Colonic mucosa (tissue), 4 donors: ENCODE measurements around the gene VPS4B. TPM values are rescaled to one million over a fixed set of nuclear protein-coding genes. Genes with fewer than 3 reads are reported as not detected.

ENCODE experiments used
- DNase-seq: peaks from one replicate; pipeline ENCODE4 v3.0.0-alpha.2; 2020
- H3K27ac ChIP-seq: fragments of 200-600 bp; one replicate; pipeline ENCODE4 v1.8.0; 2021
- H3K27me3 ChIP-seq: fragments of 200-600 bp; one replicate; pipeline ENCODE4 v1.8.0; 2021
- H3K36me3 ChIP-seq: fragments of 200-600 bp; one replicate; pipeline ENCODE4 v1.8.0; 2021
- H3K4me1 ChIP-seq: fragments of 200-600 bp; one replicate; pipeline ENCODE4 v1.8.0; 2021; ENCODE audit warnings: mild to moderate bottlenecking
- H3K4me3 ChIP-seq: fragments of 200-600 bp; one replicate; pipeline ENCODE4 v1.8.0; 2021
- H3K9ac ChIP-seq, 2 donors: one replicate each; pipeline ENCODE4 v1.7.0; 2013; ENCODE audit warnings: control low read depth in 2 of 2, low read depth in 2 of 2, low read length in 2 of 2
- H3K9me3 ChIP-seq: fragments of 200-600 bp; one replicate; pipeline ENCODE4 v1.8.0; 2021
- intact Hi-C: fragments of 100-400 bp; cut with DNase I; formaldehyde crosslinking; loops from one replicate; pipeline ENCODE4 v1.14.1; 2022
- total RNA-seq, 2 donors: library from RNA; stranded (reverse); fragmentation: NEBNext Ultra II Directional in 1 of 2; extraction: Animal tissue kit (Norgen Biotek cat#: 25700) in 1 of 2; gene quantifications; one replicate each; pipeline ENCODE4 v1.2.1, GENCODE V29; 2021
- TF ChIP-seq, protein P1 (sequence below): fragments of 200-600 bp; IDR thresholded peaks from one replicate; pipeline ENCODE4 v1.8.0; 2022; ENCODE audit warnings: antibody characterized with exemption, mild to moderate bottlenecking
- donor health status: healthy.
- donor health status: DM: no; HTN: no; CAD: no.
- donor health status: DM: no; HTN: no; CAD: no.

VPS4B gene
- total RNA-seq, 2 donors from 2014 or later: 96.3 to 127 TPM

DNA sequence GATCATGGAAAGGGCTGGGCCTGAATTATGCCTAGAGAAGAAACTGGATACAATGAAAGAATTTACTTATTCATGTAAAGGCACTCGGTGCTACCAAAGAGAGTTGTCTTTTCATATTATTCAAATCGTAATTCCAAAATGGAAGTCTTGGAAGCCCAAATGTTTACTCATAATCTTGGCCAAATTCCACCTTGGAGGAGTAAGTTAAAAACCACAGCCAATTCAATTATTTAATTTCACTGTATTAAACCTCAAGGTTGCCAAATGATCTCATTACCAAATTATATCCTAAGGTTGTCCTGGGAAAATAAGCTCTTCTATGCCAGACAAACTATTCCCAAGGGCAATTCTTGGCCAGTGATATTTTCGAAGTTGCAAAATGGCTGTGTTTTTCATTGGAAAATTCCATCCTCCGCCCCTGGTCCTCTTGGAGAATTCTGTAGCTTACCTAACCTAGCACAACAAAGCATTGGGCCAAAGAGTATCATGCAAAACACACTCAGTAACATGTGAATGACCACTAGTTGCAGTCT, 11.1 kb upstream of the VPS4B start:
- H3K27ac ChIP-seq: no peak overlapping the region
- H3K36me3 ChIP-seq: no peaks in the 10 kb centered on the region
- no peaks in the 10 kb centered on the region for H3K27me3 ChIP-seq
- H3K4me1 ChIP-seq: no peaks in the 10 kb centered on the region
- H3K9me3 ChIP-seq: no peaks in the 10 kb centered on the region
- H3K4me3 ChIP-seq: no peak overlapping the region
- H3K9ac ChIP-seq: no peak overlapping the region
- DNase-seq: no peak
- intact Hi-C loops: loop anchor here (10.0 kb wide), 1 partner anchor 89 kb away; no protein-coding TSS in a partner anchor
- TF ChIP-seq, protein P1, sequence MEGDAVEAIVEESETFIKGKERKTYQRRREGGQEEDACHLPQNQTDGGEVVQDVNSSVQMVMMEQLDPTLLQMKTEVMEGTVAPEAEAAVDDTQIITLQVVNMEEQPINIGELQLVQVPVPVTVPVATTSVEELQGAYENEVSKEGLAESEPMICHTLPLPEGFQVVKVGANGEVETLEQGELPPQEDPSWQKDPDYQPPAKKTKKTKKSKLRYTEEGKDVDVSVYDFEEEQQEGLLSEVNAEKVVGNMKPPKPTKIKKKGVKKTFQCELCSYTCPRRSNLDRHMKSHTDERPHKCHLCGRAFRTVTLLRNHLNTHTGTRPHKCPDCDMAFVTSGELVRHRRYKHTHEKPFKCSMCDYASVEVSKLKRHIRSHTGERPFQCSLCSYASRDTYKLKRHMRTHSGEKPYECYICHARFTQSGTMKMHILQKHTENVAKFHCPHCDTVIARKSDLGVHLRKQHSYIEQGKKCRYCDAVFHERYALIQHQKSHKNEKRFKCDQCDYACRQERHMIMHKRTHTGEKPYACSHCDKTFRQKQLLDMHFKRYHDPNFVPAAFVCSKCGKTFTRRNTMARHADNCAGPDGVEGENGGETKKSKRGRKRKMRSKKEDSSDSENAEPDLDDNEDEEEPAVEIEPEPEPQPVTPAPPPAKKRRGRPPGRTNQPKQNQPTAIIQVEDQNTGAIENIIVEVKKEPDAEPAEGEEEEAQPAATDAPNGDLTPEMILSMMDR: no peak

DNA sequence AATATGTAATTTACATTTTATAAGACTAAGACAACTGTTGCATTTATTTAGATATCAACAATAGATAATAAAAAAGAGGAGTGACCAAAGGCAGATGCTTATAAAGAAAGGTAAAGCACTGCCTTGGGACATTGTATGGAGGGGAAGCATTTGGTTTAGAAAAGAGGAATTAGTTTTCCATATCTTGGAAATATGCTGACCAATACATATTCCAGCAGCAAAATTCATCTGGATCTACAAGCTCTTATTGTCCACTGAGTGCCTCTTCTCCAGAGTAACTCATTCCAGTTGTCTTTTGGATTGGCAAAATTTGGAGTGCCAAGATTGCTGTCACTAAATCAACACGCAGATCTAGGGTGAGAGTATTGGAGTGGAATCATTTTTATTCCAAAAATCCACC, 8.9 kb upstream of the VPS4B start:
- H3K4me3 ChIP-seq: no peak overlapping the region
- no peak for DNase-seq
- H3K9me3 ChIP-seq: no peaks in the 10 kb centered on the region
- no peak overlapping the region for H3K27ac ChIP-seq
- TF ChIP-seq, protein P1: no peak
- intact Hi-C loops: loop anchor here (10.0 kb wide), 1 partner anchor 86 kb away; no protein-coding TSS in a partner anchor
- no peaks in the 10 kb centered on the region for H3K27me3 ChIP-seq
- no peak overlapping the region for H3K9ac ChIP-seq
- H3K4me1 ChIP-seq: no peaks in the 10 kb centered on the region
- no peaks in the 10 kb centered on the region for H3K36me3 ChIP-seq

DNA sequence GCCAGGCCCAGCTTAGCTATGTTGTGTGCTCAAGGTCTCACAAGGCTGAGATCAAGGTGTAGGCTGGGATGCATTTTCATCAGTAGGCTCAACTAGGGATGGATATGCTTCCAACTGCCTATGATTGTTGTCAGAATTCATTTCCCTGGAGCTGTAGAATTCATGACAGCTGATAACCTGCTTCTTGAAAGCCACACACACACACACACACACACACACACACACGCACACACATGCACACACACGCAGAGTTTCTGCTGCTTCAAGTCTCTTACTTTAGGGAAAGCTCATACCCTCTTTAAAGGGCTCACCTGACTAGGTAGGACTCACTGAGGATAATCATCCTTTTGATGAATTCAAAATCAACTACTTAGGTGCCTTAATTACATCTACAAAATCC, 8.2 kb upstream of the VPS4B start:
- Histone ChIP-seq H3K4me1 (no peaks in the 10 kb centered on the region), H3K27ac (no peak overlapping the region), H3K27me3 (no peaks in the 10 kb centered on the region), H3K4me3 (no peak overlapping the region), H3K9ac (no peak overlapping the region), H3K36me3 (no peaks in the 10 kb centered on the region), H3K9me3 (no peaks in the 10 kb centered on the region)
- TF ChIP-seq, protein P1: no peak
- intact Hi-C loops: loop anchor here (10.0 kb wide), 1 partner anchor 86 kb away; no protein-coding TSS in a partner anchor
- no peak for DNase-seq

DNA sequence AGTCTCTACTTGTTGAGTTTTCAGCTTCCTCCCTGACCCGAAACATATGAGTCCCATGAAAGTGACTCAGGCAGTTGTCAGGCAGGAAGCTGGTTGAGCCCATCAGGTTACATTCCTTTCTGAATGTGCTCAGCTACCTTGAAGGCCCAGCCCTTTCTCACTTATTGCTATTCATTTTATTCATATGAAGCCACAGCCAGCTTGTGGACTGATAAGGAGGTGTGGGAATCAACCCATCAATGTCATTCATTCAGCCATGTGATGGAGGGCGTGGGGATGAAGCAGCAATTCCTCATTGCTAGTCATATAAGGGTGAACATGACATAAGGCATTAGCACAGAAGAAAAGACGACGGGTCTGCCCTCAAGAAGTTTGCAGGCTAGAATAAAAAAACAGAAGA, 5.3 kb upstream of the VPS4B start:
- intact Hi-C loops: no loop called here

GRCh38 chr18:63422864-63423304, 608 bp upstream of the VPS4B start:
- DNase-seq: no peak
- H3K4me1 ChIP-seq: peaks cover 4% of the 10 kb centered on the region
- intact Hi-C loops: no loop called here

More for the DNA sequence above, 5.3 kb upstream of the VPS4B start:
- Histone ChIP-seq H3K9me3 (no peaks in the 10 kb centered on the region), H3K4me1 (peaks cover 4% of the 10 kb centered on the region), H3K4me3 (no peak overlapping the region), H3K27ac (no peak overlapping the region), H3K9ac (no peak overlapping the region), H3K36me3 (no peaks in the 10 kb centered on the region), H3K27me3 (no peaks in the 10 kb centered on the region)
- DNase-seq: peak; percentile 19
- TF ChIP-seq, protein P1: no peak

More at GRCh38 chr18:63422864-63423304, 608 bp upstream of the VPS4B start:
- H3K27ac ChIP-seq: peak overlapping the region; percentile 88
- H3K9me3 ChIP-seq: no peaks in the 10 kb centered on the region
- H3K36me3 ChIP-seq: no peaks in the 10 kb centered on the region
- H3K9ac ChIP-seq: peak overlapping the region; percentile 85 to 96
- H3K27me3 ChIP-seq: no peaks in the 10 kb centered on the region
- H3K4me3 ChIP-seq: peak overlapping the region; percentile 72
- TF ChIP-seq, protein P1: no peak
